A673 (cell line): ENCODE data around the gene COL2A1.

Experiments used
- EZH2 ChIP-seq: fragments of 200-600 bp; sonication (generic); IDR thresholded peaks from 2 replicates; pipeline ENCODE4 v1.6.1; 2017; ENCODE audit warnings: borderline replicate concordance, low read depth, mild to moderate bottlenecking, mixed read lengths, antibody characterized with exemption, low read length; ENCODE audit not compliant: poor library complexity, severe bottlenecking
- TF ChIP-seq, protein P1 (sequence below): fragments of 300-800, 200-600 bp; sonication (generic); conservative IDR thresholded peaks from 2 replicates; pipeline ENCODE4 v1.5.1; 2017; ENCODE audit warnings: low read depth, mild to moderate bottlenecking, antibody characterized with exemption, low read length, moderate library complexity, mixed read lengths

DNA sequence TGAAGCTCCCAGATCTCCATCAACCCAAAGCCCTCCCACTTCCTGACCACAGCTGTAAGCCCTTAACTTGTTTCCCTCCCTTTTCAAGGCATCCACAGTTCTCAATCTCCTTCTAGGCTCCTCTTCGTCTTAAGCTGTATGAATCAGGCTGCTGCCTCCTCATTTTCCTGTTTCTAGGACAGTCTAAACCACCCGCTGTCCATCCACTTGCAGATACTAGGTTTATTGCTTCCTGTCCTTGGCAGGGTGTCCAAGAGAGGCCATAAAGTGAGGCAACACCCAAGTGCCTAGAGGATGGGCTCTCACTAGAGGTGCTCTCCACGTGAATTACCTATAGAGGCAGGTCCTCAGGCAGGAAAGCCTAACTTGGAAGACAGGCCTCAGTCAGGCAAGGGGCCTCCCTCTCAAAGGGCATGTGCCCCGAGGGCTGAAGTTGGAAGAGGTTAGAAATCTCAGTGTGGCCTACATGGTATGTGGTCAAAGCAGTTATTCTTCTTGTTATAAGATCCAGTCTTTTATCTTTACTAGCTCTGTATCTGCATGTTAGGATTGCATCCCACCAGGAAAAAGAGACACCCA, 49.7 kb downstream of the COL2A1 start:
- TF ChIP-seq, protein P1, sequence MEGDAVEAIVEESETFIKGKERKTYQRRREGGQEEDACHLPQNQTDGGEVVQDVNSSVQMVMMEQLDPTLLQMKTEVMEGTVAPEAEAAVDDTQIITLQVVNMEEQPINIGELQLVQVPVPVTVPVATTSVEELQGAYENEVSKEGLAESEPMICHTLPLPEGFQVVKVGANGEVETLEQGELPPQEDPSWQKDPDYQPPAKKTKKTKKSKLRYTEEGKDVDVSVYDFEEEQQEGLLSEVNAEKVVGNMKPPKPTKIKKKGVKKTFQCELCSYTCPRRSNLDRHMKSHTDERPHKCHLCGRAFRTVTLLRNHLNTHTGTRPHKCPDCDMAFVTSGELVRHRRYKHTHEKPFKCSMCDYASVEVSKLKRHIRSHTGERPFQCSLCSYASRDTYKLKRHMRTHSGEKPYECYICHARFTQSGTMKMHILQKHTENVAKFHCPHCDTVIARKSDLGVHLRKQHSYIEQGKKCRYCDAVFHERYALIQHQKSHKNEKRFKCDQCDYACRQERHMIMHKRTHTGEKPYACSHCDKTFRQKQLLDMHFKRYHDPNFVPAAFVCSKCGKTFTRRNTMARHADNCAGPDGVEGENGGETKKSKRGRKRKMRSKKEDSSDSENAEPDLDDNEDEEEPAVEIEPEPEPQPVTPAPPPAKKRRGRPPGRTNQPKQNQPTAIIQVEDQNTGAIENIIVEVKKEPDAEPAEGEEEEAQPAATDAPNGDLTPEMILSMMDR: no peak
- no peak for TF ChIP-seq EZH2
